Hepatocyte (in vitro differentiated cells): ENCODE measurements around the gene MCF2L2. TPM values are rescaled to one million over a fixed set of nuclear protein-coding genes. Genes with fewer than 3 reads are reported as not detected.

Source experiments
- DNase-seq: peaks from one replicate; pipeline ENCODE4 v3.0.0-alpha.2; 2016; ENCODE audit warnings: low spot score
- H2AFZ ChIP-seq: fragments of 200-600 bp; sonication (generic); 2 replicates; pipeline ENCODE4 v1.6.0; 2016; ENCODE audit warnings: antibody characterized with exemption, mild to moderate bottlenecking
- H3K27ac ChIP-seq: fragments of 200-600 bp; sonication (generic); 2 replicates; pipeline ENCODE4 v1.5.1; 2016; ENCODE audit warnings: mild to moderate bottlenecking
- H3K27me3 ChIP-seq: fragments of 200-600 bp; sonication (generic); 2 replicates; pipeline ENCODE4 v1.6.1; 2016
- H3K36me3 ChIP-seq: fragments of 200-600 bp; sonication (generic); replicated peaks from 2 replicates; pipeline ENCODE4 v1.5.1; 2016; ENCODE audit warnings: low read depth; ENCODE audit not compliant: insufficient read depth
- H3K4me1 ChIP-seq: fragments of 200-600 bp; sonication (generic); 2 replicates; pipeline ENCODE4 v1.5.1; 2016; ENCODE audit warnings: mild to moderate bottlenecking, moderate library complexity; ENCODE audit not compliant: insufficient read depth
- H3K4me2 ChIP-seq: fragments of 200-600 bp; sonication (generic); 2 replicates; pipeline ENCODE4 v1.6.0; 2016
- H3K4me3 ChIP-seq: fragments of 200-600 bp; sonication (generic); 2 replicates; pipeline ENCODE4 v1.5.1; 2016; ENCODE audit warnings: mild to moderate bottlenecking
- H3K79me2 ChIP-seq: fragments of 200-600 bp; sonication (generic); 2 replicates; pipeline ENCODE4 v1.6.0; 2017; ENCODE audit warnings: mild to moderate bottlenecking
- H3K9me2 ChIP-seq: fragments of 200-600 bp; sonication (generic); replicated peaks from 2 replicates; pipeline ENCODE4 v1.6.0; 2017; ENCODE audit warnings: mild to moderate bottlenecking; ENCODE audit not compliant: insufficient read depth
- H3K9me3 ChIP-seq: fragments of 200-600 bp; sonication (generic); 2 replicates; pipeline ENCODE4 v1.5.1; 2016; ENCODE audit warnings: low read depth, mild to moderate bottlenecking
- H4K20me1 ChIP-seq: fragments of 200-600 bp; sonication (generic); 2 replicates; pipeline ENCODE4 v1.6.0; 2016; ENCODE audit warnings: mild to moderate bottlenecking; ENCODE audit not compliant: insufficient read depth, poor library complexity, severe bottlenecking
- EZH2 ChIP-seq: fragments of 200-600 bp; sonication (generic); IDR thresholded peaks from 2 replicates; pipeline ENCODE4 v1.6.1; 2016; ENCODE audit warnings: antibody characterized with exemption, mild to moderate bottlenecking, borderline replicate concordance
- EZH2phosphoT487 ChIP-seq: fragments of 200-600 bp; sonication (generic); IDR thresholded peaks from one replicate; pipeline ENCODE4 v1.6.1; 2018; ENCODE audit warnings: antibody characterized with exemption, mild to moderate bottlenecking, low read depth, moderate library complexity; ENCODE audit not compliant: unreplicated experiment, severe bottlenecking
- WGBS: methylation state at CpG from one replicate; pipeline ENCODE4 v1.1.6; 2016; ENCODE audit warnings: low lambda C conversion rate; ENCODE audit errors: missing lambda C conversion rate; 5-methylcytosine and 5-hydroxymethylcytosine counted together
- polyA plus RNA-seq: library from polyadenylated mRNA; unstranded; fragments of >200 nt; fragmentation: Nextera tagmentation; extraction: Ambion mirVana; gene quantifications from 2 replicates; pipeline ENCODE4 v1.2.1, GENCODE V29; 2016
- total RNA-seq: library from RNA; depleted of rRNA; stranded (reverse); fragments of >200 nt; gene quantifications from 2 replicates; pipeline ENCODE4 v1.2.3, GENCODE V29; 2014
- TF ChIP-seq, protein P1 (sequence below): fragments of 200-600 bp; sonication (generic); IDR thresholded peaks from 2 replicates; pipeline ENCODE4 v1.5.1; 2016; ENCODE audit warnings: antibody characterized with exemption, mild to moderate bottlenecking; ENCODE audit not compliant: poor library complexity

MCF2L2 gene
- total and polyA plus RNA-seq, 2 experiments from 2014 or later, result 0.17 to 0.63 TPM

DNA sequence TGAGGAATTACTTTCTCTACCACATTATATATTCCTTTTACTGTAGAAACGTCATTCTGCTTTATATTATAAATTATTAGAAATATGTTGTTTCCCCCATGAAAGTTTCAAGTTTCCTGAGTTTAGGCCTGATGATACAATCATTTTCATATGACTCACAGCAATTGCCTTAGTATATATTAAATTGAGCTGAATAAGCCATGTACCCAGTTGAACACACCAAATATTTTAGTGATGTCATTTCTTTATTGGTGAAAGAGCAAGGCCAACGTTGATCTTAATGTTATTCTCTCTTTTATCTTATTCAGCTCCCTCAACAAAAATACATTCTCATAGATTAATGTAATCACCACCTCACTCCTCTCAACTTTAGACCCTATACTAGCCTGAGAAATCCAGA lies 144.5 kb downstream of the MCF2L2 start:
- no peaks in the 10 kb centered on the region for H3K9me2 ChIP-seq
- no peak overlapping the region for H2AFZ ChIP-seq
- H4K20me1 ChIP-seq, result no peaks in the 10 kb centered on the region
- no peaks in the 10 kb centered on the region for H3K36me3 ChIP-seq
- H3K79me2 ChIP-seq, result no peaks in the 10 kb centered on the region
- DNase-seq, result no peak
- H3K4me1 ChIP-seq, result peaks cover 3% of the 10 kb centered on the region
- H3K4me2 ChIP-seq, result no peak overlapping the region
- TF ChIP-seq EZH2 (no peak), EZH2phosphoT487 (no peak)
- TF ChIP-seq, protein P1, sequence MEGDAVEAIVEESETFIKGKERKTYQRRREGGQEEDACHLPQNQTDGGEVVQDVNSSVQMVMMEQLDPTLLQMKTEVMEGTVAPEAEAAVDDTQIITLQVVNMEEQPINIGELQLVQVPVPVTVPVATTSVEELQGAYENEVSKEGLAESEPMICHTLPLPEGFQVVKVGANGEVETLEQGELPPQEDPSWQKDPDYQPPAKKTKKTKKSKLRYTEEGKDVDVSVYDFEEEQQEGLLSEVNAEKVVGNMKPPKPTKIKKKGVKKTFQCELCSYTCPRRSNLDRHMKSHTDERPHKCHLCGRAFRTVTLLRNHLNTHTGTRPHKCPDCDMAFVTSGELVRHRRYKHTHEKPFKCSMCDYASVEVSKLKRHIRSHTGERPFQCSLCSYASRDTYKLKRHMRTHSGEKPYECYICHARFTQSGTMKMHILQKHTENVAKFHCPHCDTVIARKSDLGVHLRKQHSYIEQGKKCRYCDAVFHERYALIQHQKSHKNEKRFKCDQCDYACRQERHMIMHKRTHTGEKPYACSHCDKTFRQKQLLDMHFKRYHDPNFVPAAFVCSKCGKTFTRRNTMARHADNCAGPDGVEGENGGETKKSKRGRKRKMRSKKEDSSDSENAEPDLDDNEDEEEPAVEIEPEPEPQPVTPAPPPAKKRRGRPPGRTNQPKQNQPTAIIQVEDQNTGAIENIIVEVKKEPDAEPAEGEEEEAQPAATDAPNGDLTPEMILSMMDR, result no peak
- H3K4me3 ChIP-seq, result no peak overlapping the region
- no peak overlapping the region for H3K27ac ChIP-seq
- H3K9me3 ChIP-seq, result no peaks in the 10 kb centered on the region
- H3K27me3 ChIP-seq, result no peaks in the 10 kb centered on the region
- WGBS, result 84% methylated on average over 2 of the region's 2 CpGs

DNA sequence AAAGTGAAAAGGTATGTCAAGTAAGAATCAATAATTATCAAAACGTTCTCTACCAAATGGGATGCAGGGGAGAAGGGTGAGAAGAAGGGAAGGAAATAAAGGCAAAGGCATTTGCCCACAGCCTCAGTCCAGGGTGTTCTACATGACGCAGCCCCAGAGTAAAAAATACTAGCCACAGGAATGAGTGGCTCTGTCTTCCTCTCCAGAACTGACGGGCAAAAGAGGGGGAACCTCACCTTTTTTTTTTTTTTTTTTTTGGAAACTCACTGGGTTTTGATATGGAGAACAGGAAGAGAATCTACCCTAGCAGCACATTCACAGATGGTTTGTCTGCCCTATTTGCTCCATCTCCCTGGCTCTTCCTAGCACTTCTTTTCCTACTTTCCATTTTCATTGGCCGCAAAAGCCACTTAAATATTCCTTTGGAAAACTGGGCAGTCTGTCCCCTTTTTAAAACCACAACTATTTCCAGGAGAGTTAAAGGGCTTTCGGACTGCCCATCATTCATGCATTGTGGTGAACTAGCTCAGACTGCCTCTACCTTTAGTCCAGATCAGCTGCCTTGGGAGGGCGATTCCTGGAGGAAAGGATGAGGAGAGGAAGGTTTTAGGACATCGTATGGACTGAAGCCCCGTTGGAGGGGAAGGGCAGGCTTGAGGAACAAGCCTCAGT lies 147.2 kb downstream of the MCF2L2 start:
- TF ChIP-seq EZH2phosphoT487 (no peak), EZH2 (no peak)
- TF ChIP-seq, protein P1, result no peak
- Histone ChIP-seq H4K20me1 (no peaks in the 10 kb centered on the region), H2AFZ (no peak overlapping the region), H3K4me2 (no peak overlapping the region), H3K27me3 (no peaks in the 10 kb centered on the region), H3K4me1 (peaks cover 3% of the 10 kb centered on the region), H3K36me3 (no peaks in the 10 kb centered on the region), H3K27ac (no peak overlapping the region), H3K4me3 (no peak overlapping the region), H3K79me2 (no peaks in the 10 kb centered on the region), H3K9me3 (no peaks in the 10 kb centered on the region), H3K9me2 (no peaks in the 10 kb centered on the region)
- 83% methylated on average over 8 of the region's 8 CpGs for WGBS
- no peak for DNase-seq

DNA sequence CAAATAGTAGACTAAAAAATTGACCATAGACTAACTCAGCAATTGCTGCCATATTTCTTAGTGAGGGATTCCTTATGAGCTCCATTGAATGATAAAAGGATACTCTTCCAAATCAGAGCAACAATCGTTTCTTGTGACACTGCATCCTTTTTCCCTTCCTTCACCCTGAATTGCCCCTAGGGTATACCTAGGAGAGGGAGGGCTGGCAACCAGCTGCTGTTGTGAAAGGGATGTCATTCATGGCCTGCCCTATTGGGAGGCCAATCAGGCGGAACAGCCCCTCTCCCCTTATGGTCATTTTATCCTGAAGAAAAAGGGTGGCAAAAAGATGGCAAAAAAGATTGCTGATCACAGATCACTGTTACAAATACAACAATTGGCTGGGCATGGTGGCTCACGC lies 149.0 kb downstream of the MCF2L2 start:
- H4K20me1 ChIP-seq, result no peaks in the 10 kb centered on the region
- no peaks in the 10 kb centered on the region for H3K4me1 ChIP-seq
- no peak overlapping the region for H3K27ac ChIP-seq
- H2AFZ ChIP-seq, result no peak overlapping the region
- no peak for DNase-seq
- no peak overlapping the region for H3K4me2 ChIP-seq
- H3K4me3 ChIP-seq, result no peak overlapping the region
- H3K36me3 ChIP-seq, result no peaks in the 10 kb centered on the region
- no peak for TF ChIP-seq EZH2phosphoT487
- TF ChIP-seq, protein P1, result no peak
- no peak for TF ChIP-seq EZH2
- peaks cover 5% of the 10 kb centered on the region for H3K79me2 ChIP-seq
- H3K27me3 ChIP-seq, result no peaks in the 10 kb centered on the region
- H3K9me3 ChIP-seq, result no peaks in the 10 kb centered on the region
- no peaks in the 10 kb centered on the region for H3K9me2 ChIP-seq
- WGBS, result 88% methylated on average over 3 of the region's 3 CpGs
